T-helper 2 cell treated with Interferon-gamma antibody and Interleukin-4, amounts not matched to agents 5 μg/mL and 100 μg/mL, for 36 hours (primary cell): Measurements from ENCODE around the gene TMEM179.

ENCODE experiments used
- DNase-seq: peaks from one replicate; pipeline ENCODE4 v3.0.0; 2021; ENCODE audit warnings: low spot score
- H3K27ac Mint-ChIP-seq: one replicate; pipeline ENCODE4 v1.8.0; 2021; ENCODE audit warnings: mild to moderate bottlenecking, mixed read lengths
- H3K27me3 Mint-ChIP-seq: one replicate; pipeline ENCODE4 v1.8.0; 2021; ENCODE audit warnings: low read depth, mixed read lengths
- H3K36me3 Mint-ChIP-seq: one replicate; pipeline ENCODE4 v1.8.0; 2021; ENCODE audit warnings: low read depth, mixed read lengths
- H3K4me1 Mint-ChIP-seq: one replicate; pipeline ENCODE4 v1.8.0; 2021; ENCODE audit warnings: low read depth, mixed read lengths
- H3K4me3 Mint-ChIP-seq: one replicate; pipeline ENCODE4 v1.8.0; 2022; ENCODE audit warnings: mild to moderate bottlenecking, moderate library complexity, mixed read lengths
- H3K9me3 Mint-ChIP-seq: one replicate; pipeline ENCODE4 v1.8.0; 2021; ENCODE audit warnings: mixed read lengths

TMEM179 gene

DNA sequence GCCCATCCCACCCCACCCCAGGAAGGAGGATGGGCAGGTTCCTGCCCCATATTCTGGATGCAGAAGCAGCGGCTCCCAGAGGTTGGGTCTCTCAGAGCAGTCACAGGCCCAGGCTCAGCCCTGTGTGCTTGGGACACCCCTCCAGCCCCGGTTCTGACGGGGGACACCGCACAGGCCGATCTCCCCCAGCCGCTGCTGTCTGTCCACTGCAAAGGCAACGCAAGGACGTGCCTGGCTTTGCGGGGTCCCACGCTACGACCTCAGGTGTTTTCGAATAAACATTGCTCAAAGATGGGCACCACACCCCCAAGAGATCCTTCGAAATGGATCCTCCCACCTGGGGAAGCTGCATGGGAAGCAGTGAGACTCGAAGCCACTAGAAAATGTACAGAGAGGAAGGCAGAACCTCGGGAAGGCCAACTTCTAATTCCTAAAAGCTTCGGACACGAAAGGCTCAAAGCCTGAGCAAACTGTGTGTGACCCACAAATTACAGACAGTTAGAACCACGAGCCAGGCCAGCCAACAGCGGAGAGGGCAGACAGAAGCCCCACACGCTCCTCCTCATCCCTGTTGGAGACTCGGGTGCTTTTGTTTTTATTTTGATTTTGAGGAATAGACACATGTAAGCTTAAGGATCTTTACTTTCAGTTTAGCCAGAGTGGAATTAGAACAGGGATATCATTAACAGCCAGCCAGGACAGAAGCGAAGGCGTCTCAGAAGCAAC lies 14.2 kb downstream of the TMEM179 start:
- Mint-ChIP-seq H3K27me3 (no peaks in the 10 kb centered on the region), H3K4me1 (no peaks in the 10 kb centered on the region), H3K27ac (no peak overlapping the region), H3K4me3 (no peak overlapping the region), H3K36me3 (no peaks in the 10 kb centered on the region), H3K9me3 (no peaks in the 10 kb centered on the region)
- no peak for DNase-seq

DNA sequence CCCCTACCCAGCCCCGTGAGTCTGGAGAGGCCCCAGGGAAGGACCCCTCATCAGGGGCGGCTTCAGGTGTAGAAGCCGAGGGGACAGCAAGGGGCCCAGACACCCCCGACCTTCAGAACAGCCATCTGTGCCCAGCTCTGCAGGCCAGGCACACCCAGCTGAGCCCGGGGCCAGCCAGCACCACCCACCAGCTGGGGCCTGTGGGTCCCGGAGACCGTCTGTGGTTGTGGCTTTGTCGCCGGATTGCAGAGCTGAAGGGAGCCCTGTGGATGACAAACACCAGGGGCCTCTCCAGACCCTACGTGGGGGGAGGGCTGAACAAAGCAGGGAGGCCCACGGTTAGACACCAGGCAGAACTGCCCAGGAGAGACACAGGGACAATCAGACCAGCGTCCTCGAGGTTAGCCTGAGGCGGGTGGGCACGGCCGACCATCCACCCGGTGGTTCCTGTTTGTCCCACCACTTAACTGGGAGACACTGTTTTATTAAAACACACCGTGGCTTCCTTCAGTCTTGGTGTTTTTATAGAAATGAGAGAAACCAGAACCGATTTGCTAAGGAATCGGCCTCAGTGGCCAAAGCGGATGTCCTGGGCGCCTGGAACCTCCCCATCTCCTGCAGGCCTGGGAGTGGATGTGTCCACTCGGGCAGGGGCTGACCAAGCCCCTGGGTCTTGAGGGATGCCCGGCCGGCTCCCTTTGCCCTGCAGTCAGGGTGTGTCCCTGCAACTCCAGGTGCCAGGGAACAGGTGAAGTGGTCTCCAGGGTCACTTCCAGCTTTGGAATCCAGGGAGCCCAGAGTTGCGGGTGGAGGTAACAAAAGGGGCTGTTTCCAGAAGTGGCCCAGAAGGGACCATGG lies 15.0 kb downstream of the TMEM179 start:
- H3K4me1 Mint-ChIP-seq = no peaks in the 10 kb centered on the region
- no peak overlapping the region for H3K27ac Mint-ChIP-seq
- no peaks in the 10 kb centered on the region for H3K36me3 Mint-ChIP-seq
- H3K9me3 Mint-ChIP-seq = no peaks in the 10 kb centered on the region
- H3K27me3 Mint-ChIP-seq = no peaks in the 10 kb centered on the region
- no peak for DNase-seq
- no peak overlapping the region for H3K4me3 Mint-ChIP-seq

DNA sequence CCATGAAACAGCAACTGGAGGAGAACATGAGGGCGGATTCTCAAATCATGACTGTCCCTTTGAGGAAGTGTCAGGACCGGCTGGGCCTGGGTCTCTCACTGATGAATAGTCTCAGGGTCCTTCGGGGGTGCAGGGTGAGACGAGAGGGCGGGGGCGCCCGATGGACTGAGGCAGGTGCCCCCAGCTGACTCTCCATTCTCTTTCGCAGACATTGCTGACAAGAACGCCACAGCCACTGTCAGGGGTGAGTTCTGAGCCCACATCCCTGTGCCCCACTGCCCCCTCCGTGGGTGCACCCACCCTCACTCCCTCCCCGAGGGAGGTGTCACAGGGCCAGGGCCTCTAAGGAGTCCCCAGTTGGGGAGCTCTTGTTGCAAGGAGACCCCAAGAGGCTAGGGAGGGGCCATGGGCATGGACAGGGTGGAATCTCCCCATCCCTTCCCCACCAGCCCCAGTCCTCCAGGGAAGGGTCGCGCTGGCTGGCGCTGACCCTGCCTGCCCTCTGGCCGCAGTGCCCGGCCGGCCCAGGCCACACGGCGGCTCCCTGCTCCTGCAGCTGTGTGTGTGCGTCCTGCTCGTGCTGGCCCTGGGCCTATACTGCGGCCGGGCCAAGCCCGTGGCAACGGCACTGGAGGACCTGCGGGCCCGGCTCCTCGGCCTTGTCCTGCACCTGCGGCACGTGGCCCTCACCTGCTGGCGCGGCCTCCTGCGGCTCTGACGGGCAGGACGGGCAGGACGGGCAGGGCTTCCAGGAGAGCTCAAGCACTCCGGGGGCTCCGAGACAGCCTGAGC lies 16.3 kb downstream of the TMEM179 start:
- Mint-ChIP-seq H3K27me3 (no peaks in the 10 kb centered on the region), H3K9me3 (no peaks in the 10 kb centered on the region), H3K4me3 (no peak overlapping the region), H3K4me1 (no peaks in the 10 kb centered on the region), H3K36me3 (no peaks in the 10 kb centered on the region), H3K27ac (no peak overlapping the region)
- no peak for DNase-seq

DNA sequence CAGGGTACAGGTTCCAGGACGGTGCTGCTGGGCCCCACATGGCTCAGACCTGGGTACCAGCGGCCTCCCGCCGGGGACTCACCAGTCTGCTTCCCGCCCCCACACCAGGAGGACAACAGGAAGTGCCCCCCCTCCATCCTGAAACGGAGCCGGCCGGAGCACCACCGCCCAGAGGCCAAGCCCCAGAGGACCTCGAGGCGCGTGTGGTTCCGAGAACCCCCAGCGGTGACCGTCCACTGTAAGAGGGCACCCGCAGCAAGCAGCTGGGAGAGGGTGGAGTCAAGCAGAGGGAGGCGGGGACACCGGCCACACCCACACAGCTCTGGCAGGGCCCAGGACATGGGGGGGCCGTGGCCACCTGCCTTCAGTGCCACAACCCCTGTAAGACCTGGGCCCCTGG lies 16.9 kb downstream of the TMEM179 start:
- no peaks in the 10 kb centered on the region for H3K27me3 Mint-ChIP-seq
- H3K4me1 Mint-ChIP-seq = no peaks in the 10 kb centered on the region
- no peaks in the 10 kb centered on the region for H3K9me3 Mint-ChIP-seq
- no peak overlapping the region for H3K4me3 Mint-ChIP-seq
- H3K36me3 Mint-ChIP-seq = no peaks in the 10 kb centered on the region
- DNase-seq = no peak
- no peak overlapping the region for H3K27ac Mint-ChIP-seq

DNA sequence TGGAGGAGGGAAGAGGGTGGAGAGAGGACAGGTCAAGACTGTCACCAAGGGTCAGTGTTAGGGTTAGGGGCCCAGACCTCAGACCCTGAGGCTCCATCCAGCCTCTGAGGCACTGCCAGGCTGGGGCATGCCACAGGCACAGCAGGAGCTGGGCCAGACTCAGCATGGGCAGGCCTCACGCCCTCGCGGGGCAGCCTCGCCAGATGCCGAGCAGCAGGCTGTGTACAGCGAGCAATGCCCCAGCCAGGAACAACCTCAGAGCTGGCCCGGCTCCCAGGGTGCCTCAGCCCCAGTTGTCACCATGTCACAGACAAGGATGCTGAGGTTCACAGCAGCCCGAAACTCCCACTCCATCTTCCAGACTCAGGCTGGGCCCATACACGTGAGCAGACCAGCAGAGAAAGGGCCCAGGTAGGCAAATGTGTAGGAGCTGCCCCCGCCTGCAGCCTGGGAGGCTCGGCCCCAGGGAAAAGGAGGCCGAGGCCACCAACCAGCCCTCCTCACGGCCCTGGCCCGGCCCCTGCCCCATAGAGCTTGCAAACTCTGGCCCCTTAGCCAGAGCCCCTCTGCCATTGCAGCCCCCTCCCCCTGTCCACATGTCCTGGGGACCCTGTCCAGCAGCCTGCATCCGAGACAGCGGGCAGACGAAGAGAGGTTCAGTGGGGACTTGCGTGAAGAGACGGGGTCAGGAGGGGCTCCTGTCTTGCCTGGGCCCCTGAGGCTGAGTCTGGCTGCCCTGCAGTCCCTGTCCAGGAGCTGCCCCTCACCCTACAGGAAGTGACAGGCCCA lies 17.5 kb downstream of the TMEM179 start:
- no peak for DNase-seq
- Mint-ChIP-seq H3K4me1 (no peaks in the 10 kb centered on the region), H3K27ac (no peak overlapping the region), H3K4me3 (no peak overlapping the region), H3K27me3 (no peaks in the 10 kb centered on the region), H3K36me3 (no peaks in the 10 kb centered on the region), H3K9me3 (no peaks in the 10 kb centered on the region)

DNA sequence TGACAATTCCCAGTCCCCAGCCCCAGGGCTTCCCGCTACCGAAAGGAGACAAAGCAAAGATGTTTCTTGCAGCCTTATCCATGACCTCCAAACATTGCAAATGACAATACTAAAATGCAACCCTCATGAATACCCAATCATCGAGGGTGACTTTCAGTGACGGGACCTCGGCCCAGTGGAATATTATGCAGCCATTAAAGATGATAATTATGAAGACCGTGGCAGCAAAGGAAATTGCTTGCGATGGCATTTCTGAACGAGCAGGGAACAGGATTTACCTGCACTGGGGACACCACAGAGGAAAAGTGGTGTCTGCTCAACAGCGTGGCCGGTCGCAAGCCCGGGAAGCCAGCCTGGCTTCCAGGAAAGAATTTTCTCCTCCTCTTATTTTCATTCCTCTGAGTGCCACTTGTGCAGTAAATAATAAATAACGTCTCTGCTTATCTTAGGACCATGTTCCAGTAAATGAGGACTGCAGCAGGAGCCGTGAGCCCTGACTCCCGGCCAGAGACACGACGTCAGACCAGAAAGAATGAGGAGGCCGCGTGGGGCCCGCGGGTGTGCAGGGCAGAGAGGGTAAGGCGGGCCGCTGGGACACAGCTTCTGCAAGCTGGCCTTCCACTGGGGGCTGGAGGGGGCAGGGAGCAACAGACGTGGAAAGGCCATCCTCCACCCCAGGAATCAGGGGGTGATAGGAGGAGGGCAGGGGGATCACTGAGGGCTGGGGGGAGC lies 18.4 kb downstream of the TMEM179 start:
- H3K4me1 Mint-ChIP-seq = no peaks in the 10 kb centered on the region
- H3K27me3 Mint-ChIP-seq = no peaks in the 10 kb centered on the region
- no peak for DNase-seq
- H3K27ac Mint-ChIP-seq = no peak overlapping the region
- no peaks in the 10 kb centered on the region for H3K36me3 Mint-ChIP-seq
- no peaks in the 10 kb centered on the region for H3K9me3 Mint-ChIP-seq
- H3K4me3 Mint-ChIP-seq = no peak overlapping the region

DNA sequence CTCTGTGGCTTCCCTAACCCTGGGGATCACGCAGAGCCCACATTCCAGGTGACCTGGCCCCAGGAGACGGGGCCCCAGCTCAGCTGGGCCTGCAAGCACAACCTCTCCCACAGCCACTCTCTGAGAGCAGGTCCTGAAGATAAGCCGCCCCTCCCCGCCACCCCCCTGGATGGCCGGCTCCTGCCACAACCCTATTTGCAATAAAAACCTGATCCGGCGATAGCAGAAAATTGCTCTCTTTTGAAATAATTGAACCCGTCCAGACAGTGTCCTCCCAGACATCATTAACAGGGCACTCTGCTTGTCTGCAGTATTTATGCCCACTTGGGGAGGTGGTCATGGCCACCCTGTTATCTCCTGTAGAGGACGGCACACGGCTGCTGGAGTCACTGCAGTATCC lies 20.0 kb downstream of the TMEM179 start:
- Mint-ChIP-seq H3K4me1 (no peaks in the 10 kb centered on the region), H3K9me3 (no peaks in the 10 kb centered on the region), H3K36me3 (no peaks in the 10 kb centered on the region), H3K27me3 (no peaks in the 10 kb centered on the region), H3K27ac (no peak overlapping the region), H3K4me3 (no peak overlapping the region)
- DNase-seq = no peak

DNA sequence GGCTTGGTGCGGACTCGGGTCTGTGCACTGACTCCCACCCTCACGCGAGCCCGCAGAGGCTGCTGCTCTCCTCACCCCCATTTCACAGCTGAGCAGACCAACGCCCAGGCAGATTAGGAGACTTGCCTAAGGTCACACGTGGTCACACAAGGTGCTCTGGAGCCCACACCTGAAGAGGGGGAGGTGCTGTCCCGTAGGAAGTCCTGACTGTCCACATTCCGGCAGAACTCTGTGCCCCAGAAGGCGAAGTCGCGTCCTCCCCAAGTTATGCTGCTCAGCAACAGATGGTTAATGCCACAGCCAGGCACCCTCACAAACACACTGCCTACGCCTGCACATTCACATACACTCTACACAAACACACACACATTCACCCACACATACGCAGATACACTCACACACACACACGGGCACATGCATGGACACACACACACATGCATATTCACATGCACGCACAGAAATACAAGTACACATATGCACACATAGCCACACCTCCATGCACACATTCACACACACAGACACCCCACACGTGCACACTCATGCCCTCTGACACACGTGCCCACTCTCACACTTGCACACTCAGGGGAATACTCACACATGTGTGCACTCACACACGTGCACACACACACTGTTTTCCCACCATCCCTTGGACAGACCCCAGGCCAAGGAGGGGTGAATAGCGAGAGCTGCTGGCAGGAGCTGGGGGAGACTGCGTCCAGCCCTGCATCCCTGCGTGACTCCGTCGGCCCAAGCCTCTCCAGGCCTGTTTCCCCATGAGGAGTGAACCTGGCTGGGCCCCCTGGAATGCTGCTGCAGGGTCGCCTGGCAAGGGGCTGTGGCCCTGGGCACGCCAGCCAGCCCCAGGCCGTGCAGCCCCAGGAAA lies 20.9 kb downstream of the TMEM179 start:
- Mint-ChIP-seq H3K36me3 (no peaks in the 10 kb centered on the region), H3K27me3 (no peaks in the 10 kb centered on the region), H3K4me1 (no peaks in the 10 kb centered on the region), H3K9me3 (no peaks in the 10 kb centered on the region), H3K27ac (no peak overlapping the region), H3K4me3 (no peak overlapping the region)
- no peak for DNase-seq

DNA sequence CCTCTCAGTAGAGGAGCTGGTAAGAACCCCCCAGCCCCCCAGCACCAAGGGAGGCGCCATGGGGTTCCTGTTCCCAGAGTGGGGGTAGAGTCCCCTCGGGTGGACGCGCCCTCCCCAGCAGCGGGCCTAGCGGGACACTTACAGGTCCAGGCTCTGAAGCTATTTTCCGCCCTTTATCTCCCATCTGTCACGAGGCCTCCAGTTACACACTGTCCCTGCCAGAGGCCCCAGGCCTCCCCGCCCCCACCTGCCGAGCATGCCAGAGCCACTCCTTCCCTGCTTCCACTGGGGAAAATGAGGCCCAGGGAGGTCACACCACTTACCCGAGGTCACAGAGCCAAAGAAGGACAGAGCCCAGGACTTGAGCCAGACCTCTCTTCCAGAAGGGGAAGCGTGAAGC lies 21.9 kb downstream of the TMEM179 start:
- Mint-ChIP-seq H3K27me3 (no peaks in the 10 kb centered on the region), H3K36me3 (no peaks in the 10 kb centered on the region), H3K4me3 (no peak overlapping the region), H3K9me3 (no peaks in the 10 kb centered on the region), H3K4me1 (no peaks in the 10 kb centered on the region), H3K27ac (no peak overlapping the region)
- no peak for DNase-seq

DNA sequence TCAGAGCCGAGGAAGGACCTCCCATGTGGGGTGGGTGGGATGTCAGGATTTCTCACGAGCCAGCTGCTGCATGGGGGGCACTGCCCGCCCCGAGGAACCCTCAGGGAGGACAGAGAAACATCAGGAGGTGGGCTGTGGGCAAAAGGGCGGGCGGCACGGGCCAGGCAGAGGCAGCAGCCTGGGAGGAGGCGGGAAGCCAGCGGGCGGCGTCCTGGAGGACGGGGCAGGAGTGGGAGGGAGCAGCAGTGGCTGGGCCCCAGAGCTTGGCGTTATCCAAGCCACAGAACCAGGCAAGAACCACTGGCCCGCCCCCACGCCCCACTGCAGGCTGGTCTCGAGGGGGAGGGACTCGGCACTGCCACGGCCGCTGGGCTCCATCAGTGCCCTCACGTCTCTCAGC lies 22.6 kb downstream of the TMEM179 start:
- DNase-seq = no peak
- Mint-ChIP-seq H3K27ac (no peak overlapping the region), H3K36me3 (no peaks in the 10 kb centered on the region), H3K4me1 (no peaks in the 10 kb centered on the region), H3K9me3 (no peaks in the 10 kb centered on the region), H3K27me3 (no peaks in the 10 kb centered on the region), H3K4me3 (no peak overlapping the region)

DNA sequence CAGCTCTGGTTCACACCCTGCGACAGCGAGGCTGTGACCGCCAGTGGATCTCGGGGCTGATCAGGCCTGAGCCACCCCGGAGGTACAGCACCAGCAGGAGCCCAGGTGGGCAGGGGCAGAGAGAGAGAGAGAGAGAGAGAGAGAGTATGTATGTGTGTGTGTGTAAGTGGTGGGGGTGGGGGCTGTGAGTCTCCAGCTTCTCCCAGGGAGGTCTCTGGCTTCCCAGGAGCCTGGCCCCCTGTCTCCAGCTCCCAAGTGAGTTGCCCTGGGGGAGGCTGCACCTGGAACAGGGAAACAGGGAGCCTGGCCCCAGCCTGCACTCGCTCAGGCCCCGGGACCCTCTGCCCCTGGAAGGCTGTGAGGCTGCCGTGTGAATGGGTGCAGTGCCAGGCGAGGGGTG lies 23.1 kb downstream of the TMEM179 start:
- Mint-ChIP-seq H3K9me3 (no peaks in the 10 kb centered on the region), H3K27ac (no peak overlapping the region), H3K36me3 (no peaks in the 10 kb centered on the region), H3K4me3 (no peak overlapping the region), H3K27me3 (no peaks in the 10 kb centered on the region), H3K4me1 (no peaks in the 10 kb centered on the region)
- no peak for DNase-seq

DNA sequence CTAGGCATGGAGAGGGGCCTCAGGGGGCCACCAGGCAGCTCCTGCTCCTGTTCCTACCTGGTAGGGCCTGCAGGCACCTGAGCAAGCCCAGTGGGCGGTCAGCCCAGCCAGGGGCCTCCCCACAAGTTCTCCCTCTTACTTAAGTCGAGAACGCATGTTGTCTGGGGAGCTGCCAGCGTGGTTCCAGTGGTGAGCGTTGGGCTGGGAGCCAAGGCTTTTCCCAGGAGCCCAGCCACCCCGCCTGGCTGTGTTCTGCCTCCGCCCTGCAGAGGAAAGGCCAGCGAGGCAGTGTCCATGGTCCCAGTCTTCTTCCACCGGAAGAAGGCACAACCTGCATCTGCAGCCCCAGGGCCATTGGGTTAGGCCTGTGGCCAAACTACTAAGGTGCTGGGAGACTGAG lies 23.6 kb downstream of the TMEM179 start:
- Mint-ChIP-seq H3K27ac (no peak overlapping the region), H3K4me1 (no peaks in the 10 kb centered on the region), H3K4me3 (no peak overlapping the region), H3K36me3 (no peaks in the 10 kb centered on the region), H3K27me3 (no peaks in the 10 kb centered on the region), H3K9me3 (no peaks in the 10 kb centered on the region)
- DNase-seq = no peak
